ENCODE measurements around the gene TFEB.

The TFEB gene

DNA sequence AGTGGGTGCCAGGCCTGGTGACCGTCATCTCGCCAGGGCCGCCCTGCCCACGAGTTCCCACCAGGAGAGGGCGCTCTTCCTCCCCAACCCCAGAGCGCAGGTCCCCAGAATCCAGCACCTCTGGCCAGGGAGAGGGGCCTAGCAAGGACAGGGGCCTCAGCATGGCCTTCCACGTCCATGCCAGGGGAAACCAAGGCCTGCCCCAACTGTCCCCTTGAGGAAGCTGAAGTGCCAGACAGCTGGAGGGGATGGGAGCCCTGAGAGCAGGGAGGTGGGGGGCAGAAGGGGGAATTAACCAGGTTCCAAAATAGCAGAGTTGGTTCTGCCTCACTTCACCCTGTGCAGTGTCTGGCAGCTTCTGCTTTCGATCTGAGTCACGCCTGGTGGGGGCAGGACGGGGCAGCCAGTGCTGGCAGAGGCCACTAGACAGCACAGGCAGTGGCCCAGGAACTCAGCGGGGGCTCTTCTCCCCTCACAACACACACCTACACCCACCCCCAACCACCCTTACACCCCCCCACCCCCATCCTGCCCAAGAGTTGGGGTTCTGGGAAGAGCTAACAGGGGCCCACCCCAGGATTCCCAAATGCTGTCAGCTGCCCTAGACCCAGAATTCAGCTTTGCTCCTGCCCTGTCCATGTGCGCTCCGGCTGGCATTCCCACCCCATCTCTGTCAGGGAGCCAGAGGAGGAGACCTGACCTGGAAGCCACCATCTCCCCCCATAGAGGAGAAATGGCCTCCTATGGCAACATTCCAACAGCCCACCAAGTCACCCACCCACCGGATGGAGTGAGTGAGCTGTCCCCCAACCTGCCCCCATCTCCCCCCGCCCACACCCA lies 29.2 kb downstream of the TFEB start:
- DNase-seq (ENCODE audit: low read depth): no peak

DNA sequence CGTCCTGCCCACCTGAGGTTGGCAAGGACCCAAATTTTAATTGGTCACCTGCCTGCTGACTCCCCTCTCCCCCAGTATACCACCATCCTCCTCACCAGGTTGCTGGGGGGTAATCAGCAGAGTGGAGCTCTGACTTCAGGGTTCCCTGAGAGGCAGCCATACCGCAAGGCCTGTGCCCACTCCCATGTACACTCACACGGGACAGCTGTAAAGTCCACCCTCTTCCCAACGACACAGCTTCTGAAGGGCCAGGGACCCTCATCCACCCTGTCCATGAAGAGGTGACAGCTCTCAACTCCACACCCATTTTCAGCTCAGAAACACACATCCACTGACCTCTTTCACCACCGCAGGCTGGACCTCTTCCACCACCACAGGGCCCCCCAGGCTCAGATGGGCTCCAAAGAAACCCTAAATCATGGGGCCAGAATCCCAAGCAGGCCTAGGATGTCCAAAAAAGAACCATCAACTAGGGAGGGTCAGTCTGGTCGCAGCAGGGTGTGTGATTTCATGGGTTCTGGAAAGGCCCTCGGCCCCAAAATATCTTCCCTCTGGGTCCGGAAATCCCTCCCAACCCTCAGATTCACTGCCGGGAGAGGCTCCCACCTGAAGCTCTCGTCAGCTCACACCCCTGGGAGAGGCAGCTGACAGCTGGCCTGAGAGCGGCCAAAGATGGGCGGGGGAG lies 30.0 kb downstream of the TFEB start:
- no peak for DNase-seq (ENCODE audit: low read depth)

DNA sequence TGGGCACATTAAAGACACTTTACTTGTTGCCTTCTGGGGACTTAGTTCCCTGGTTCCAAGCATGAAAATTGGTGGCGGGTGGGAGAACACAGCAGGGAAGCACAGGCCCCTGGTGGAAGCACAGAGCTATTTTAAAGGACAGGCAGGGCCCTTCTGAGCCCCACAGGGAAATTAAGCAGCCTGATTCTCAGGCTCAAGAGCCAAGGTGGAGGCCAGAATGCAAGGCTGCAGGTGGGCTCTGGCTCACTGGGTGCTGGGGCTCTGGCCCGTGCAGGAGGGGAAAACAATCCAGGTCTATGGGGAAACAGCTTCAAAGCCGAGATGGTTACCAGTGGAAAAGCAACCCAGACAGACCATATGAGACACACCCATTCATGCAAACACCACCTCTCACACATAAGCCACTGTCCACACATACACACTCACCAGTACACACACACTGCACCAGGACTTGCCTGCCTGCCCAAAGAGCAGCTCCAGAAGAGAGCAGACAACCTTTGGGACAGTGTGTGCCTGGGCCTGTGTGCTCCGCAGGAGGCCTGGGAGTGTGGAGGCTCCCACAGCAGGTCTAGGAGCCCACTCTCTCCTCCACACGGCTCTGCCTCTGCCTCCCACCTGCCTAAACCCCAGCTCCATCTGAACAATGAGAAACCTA lies 30.6 kb downstream of the TFEB start:
- no peak for DNase-seq (ENCODE audit: low read depth)

DNA sequence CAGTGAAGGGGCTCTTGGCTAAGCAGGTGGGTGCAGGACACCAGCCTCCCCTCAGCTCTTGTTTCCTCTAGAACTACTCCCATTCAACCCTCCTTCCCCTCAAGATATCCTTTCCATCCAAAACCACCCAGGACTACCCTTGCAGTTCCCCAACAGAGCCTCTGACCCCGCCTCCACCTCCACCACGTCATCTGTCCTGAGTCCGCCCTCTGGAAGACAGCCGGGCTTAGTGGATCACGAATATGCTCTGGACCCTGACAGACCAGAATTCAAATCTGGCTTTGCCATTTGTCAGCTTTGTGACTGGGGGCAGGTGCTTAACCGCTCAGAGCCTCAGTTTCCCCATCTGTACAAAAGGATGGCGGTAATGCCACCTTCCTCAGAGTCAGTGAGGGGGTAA lies 31.4 kb downstream of the TFEB start:
- no peak for DNase-seq (ENCODE audit: low read depth)

DNA sequence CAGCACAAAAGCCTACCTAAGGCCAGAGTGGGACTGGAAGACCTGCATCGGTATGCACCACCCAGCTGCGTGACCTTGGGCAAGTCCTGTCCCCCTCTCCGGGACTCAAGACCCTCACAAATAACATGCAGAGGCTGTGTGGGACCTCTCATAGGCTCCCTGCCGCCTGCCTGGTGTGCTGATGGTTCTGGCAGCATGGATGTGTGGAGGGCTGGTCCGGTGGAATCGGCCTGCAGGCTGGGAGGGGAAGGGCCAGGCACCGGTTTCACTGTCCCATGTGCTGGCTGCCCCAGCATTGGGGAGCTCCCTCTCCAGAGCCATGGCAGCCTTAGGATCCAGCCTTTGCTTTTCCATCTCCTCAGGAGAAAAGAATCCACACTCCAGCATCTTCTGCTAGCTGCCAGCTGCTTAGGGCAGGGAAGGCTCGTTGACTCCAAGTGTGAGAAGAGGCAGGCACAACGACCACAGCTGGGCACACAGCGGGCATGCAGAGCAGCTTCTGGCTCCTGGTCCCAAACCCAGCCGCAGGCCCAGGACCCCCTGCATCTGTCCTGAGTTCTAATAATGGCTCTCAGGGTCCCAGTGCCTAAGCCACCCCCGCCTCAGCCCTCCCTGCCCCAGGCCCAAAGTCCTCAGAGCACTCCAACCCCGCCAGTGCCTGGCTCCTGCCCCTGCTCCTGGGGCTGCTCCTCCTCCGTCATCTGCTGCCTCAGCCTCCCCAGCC lies 32.5 kb downstream of the TFEB start:
- DNase-seq (ENCODE audit: low read depth): no peak

DNA sequence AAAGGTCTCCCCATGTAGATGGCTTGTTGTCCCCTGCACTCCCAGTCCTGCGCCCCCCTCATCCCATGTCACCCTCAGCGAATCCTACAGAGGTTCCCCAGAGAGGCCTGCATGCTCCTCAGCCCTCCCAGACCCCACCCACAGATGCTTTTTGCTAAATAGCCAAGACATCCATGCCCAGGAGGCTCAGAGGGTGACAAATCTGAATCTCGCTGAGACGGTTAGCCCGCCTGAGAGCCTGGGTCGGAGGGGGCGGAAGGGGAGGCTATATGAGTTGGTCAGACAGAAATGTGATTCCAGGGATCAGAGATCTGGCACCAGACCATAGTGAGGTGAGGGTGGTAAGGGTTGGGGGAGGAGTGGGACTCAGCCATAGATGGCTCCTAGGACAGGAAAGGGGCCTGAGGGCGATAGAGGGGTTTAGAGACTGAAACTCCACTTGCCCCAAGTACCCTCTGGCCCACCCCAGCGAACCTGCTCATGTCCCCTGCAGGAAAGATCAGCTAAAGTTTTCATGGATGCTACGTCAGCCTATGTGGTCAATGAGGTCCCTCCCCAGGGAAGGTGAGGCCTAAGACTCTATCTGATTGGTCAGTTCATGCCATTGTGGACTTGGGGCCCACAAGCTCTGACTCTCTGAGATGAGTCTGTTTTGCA lies 33.2 kb downstream of the TFEB start:
- no peak for DNase-seq (ENCODE audit: low read depth)

DNA sequence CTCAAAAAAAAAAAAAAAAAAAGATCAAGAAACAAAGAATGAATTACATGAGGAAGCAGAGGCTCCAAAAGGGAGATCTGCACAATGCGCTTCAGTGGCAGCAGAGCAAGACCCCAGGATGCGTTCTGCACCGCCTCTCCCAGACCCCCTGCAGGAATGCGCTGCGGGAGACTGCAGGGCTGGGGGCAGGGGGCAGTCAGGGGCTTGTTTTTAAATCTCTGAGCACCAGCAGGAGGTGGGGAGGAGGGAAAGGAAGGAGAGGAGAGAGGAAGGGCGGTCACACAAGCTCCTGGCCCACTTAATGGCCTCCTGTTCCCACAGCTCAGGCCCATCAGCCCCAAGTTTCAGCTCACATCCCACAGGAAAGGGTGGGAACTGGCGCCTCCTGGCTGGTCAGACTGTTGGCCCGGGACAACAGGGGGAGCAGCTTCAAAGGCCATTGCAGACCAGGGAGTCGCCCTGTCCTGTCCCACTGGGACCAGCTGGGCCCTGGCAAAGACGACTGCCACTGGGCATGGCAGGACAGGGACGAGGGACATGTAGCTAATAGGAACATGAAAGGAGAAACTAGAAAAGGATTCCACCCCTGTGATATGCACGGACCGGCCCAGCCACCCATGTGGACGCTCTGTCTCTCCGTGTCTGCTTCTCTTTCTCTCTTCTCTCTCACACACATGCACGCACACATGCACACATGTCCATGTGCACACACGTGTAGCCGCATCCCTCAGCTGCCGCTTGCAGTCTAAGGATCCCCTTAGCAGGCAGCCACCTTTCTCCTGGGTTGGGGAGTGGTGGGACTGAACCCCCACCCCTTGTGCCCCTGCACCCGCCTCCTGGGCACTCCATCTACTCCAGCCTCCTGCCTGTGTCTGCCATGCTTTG lies 34.7 kb downstream of the TFEB start:
- DNase-seq (ENCODE audit: low read depth): no peak

DNA sequence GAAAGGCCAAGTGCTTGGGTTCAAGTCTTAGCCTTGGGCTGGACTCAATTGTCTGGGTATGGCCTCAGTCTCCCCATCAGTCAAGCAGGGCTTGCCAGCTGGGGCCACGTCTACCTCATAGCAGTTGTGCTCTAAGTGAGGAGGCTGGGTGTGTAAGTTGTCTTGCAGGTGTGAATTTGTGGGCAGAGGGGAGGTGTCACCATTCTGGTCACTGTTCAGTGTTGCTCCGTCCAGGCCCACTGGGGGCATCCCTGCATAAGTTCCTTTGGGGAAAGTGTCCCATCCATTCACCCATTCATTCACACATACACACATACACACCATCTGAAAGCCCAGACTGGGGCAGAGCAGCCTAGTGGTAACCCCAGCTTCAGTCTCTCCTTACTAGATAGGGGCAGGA lies 36.3 kb downstream of the TFEB start:
- no peak for DNase-seq (ENCODE audit: low read depth)

DNA sequence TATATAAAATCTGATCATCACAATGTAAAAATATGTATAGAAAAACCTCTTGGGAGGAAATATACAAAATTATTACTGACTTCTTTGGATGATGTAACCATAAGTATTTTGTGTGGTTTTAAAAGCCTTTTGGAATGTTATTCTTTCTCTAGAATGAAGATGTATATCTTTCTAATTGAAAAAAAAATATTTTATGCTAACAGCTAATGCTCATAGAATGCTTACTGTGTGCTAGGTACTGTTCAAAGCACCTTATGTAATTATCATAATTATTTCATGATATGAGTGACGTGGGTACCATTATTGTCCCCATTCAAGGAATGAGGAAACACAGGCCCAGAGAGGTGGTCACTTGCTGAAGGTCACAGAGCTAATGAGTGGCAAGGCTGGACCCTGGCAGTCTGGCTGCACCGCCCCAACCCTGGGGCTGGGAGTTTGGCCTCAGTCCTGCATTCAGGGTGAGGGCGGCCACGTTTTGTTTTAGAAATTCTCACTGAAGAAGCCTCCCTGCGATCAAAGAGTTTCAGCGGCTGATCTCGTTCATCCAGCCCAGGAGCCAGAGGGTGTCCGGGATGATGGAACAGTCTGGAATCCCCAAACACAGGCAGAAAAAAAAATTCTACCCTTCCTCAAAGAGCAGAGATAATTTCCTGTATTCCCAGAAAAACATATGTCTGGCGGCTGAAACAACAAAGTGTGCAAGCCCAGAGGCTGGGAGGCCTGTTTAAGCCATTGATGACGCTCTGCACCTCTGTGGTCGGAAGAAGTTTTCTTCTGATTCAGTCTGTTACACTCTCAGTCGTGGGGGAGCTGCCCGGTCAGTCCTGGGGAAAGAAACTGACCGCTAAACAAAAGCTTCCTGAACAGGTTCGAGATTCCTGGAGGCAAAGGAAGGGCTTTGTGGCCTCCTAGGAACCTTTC lies 37.3 kb downstream of the TFEB start:
- DNase-seq (ENCODE audit: low read depth): peak; percentile 51

DNA sequence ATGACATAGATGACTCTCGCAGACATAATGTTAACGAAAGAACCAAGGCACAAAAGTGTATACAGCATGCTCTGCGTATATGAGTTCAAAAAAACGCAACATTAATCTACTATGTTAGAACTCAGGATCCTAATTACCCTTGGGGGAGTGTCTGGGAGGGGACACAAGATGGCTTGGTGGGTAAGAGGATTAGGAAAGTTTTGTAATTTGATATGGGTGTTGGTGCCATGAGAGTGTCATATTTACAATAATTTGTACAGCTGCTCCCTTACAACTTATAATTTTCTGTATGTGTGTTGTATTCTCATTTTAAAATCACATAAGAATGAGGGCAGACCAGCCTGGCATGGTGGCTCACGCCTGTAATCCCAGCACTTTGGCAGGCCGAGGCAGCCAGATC lies 38.6 kb downstream of the TFEB start:
- DNase-seq (ENCODE audit: low read depth): no peak

DNA sequence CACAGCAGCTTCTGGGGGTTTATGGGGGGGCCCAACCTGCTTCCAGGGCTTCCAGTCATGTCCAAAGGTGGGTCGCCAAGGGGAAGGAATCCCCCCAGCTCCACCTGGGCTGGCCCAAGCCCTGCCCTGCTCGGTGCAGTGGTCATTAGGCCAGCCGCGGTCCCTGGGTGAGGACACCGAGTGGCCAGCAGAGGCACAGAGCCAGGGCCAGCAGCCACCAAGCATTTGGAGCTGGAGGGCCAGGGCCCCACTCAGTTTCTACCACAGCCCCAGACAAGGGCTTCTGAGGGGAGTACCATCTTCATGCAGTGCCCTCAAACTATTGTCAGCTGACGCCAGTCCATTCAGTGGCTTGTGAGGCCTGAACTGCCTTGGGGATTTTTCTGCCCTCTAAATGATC lies 39.6 kb downstream of the TFEB start:
- no peak for DNase-seq (ENCODE audit: low read depth)

DNA sequence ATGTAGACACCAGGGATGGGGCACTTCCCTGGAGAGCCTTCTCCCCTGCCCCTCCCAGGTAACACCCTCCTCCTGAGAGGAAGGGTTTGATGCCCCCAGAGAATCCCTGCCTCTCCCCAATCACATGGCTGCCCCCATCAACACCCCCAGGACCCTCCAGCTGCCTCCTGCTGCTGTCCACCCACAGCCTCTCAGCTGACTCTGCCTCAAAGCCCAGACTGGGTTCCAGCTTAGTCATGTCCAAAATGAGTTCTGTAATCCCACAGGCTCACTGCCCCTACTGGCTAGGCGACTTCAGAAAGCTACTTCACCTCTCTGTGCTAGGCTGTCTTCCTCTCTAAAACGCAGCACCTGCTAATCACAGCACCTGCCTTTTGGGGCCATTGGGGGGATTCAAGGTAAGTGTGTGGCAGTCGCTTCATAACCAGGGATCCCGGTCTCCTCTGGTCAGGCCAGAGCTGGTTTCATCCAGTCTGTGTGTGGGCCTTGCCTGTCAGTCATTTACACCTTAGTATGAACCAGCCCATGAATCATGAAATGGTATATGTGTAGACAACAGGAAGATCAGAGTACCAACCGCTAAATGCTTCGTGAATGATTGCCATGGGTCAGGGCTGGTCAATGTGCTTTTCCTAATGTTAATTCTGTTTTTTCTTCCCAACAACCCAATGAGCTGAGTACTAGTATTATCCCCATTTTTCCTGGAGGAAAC lies 40.4 kb downstream of the TFEB start:
- no peak for DNase-seq (ENCODE audit: low read depth)

DNA sequence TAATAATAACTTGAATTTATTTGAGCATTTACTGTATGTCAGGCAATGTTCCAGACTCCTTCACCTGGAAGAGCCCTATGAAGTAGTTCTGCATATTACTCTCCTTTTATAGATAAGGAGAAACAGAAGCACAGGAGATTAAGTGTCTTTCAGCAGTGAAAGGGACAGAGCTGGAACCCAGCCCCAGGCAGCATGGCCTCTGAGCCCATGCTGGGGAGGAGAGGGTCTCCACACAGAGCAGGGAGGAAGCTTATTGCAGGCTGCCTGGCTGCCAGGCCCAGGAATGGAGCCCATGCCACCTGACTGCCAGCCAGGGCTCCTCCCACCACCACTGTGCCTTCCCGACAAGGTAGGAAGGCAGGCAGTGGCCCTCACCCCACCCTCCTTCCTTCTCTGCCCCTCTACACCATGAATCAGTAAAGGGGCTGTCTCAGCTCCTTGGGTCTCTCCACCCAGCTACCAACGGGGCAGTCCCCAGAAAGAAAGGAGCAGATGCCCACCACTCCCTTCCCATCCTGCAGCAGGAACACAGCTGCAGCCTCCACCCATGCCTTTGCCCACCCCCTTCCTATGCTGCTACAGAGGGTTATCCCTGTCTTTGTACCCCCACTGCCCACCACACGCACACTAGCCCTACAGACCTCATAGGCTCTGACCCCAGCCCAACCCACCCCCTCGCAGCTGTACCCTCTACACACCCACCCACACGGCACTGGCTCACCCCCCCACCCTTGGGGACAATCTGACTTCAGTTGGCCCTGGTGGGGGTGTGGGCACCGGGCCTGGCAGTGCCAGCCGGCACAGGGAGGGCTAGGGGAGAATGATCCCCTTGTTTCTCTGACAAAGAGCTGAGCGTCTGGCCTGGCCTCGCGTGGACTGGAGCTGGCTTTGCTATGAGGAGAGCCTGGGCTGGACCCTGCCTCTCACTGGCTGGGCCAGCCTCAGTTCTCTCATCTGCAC lies 41.8 kb downstream of the TFEB start:
- DNase-seq (ENCODE audit: low read depth): no peak

DNA sequence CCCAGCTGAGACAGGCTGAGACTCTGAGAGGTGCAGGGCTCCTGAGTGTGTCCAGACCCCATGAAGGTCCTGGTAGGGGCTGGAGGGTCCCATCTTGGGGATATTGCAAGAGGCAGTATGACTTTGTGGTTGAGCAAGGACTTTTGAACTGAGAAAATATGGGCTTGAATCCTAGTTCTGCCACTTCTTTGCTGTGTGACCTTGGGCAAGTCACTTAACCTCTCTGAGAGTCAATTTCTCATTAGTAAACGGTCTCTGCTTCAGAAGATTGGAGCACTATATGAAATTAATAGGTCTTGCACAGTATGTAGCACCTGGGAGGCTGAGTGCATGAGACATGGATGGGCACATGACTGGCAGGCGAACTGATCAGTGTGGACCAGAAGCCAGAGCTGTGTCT lies 42.7 kb downstream of the TFEB start:
- no peak for DNase-seq (ENCODE audit: low read depth)

DNA sequence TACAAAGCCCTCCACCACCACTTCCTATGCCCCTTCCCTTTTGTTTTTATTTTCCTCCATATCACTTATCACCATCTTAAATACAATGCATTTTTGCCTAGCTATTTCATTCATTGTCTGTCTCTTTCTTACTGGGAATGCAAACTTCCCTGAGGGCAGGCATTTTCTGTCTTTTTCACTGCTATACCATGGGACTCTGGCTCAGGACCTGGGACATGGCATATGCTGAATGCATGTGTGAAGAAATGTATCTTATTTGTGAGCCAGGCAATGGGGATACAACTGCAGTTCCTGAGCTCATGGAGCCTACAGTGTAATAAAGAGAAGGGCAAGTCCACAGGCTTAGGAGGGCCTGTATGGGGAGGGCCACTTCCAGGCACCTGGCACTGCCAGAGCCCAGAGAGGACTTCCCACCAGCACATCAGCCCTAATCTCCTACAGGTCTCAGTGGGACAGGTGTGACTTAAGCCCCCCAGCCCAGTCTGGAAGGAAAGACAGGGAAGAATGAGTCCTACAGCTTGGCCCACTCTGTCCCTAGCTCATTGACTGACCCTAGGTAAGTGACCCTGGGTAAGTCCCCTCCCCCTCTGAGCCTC lies 43.2 kb downstream of the TFEB start:
- DNase-seq (ENCODE audit: low read depth): no peak

DNA sequence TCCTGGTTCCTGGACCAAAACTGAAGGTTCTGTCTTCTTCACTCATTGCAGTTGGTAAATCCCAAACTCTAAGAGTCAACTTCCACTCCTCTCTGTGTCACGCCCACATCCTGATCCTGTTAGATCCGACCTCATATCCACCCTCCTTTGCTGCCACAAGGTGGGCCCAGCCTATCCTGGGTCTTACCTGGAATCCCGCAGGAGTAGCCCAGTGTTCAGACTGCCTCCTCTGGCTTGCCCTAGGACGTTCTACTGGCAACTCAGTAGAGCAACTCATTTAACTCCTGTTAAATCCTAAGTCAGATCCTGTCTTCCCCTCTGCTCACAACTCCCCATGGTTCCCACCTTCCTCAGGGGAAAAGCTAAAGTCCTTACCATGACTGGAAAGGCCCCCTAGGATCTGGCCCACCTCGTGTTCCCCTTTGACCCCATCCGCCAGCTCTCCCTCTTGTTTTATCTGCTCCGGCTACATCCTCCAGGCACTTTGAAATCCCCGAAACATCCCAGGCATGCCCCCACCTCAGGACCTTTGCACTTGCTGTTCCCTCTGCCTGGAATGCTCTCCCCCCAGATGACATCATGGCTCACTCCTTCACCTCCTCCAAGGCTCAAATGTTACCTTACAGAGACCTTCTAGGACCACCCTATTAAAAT lies 43.9 kb downstream of the TFEB start:
- DNase-seq (ENCODE audit: low read depth): no peak
